ACC112 (cell line): ENCODE measurements around the gene SP4.

Source experiments
- H2AFZ ChIP-seq: fragments of 200-600 bp; sonication (generic); one replicate; pipeline ENCODE4 v1.6.0; 2017; ENCODE audit warnings: antibody characterized with exemption, low read length; ENCODE audit not compliant: unreplicated experiment
- H3K27ac ChIP-seq: fragments of 200-600 bp; sonication (generic); 2 replicates; pipeline ENCODE4 v1.5.1; 2014; ENCODE audit warnings: low read depth, mild to moderate bottlenecking, antibody characterized with exemption, low read length, moderate library complexity
- H3K27me3 ChIP-seq: fragments of 200-600 bp; sonication (generic); 2 replicates; pipeline ENCODE4 v1.6.1; 2014; ENCODE audit warnings: mild to moderate bottlenecking, antibody characterized with exemption, low read length, moderate library complexity, mixed read lengths; ENCODE audit not compliant: insufficient read depth
- H3K36me3 ChIP-seq: fragments of 200-600 bp; sonication (generic); 2 replicates; pipeline ENCODE4 v1.6.1; 2016; ENCODE audit warnings: mild to moderate bottlenecking, antibody characterized with exemption, low read length, moderate library complexity, mixed read lengths; ENCODE audit not compliant: insufficient read depth
- H3K4me1 ChIP-seq: fragments of 200-600 bp; sonication (generic); one replicate; pipeline ENCODE4 v1.6.1; 2016; ENCODE audit warnings: low read length, mixed read lengths; ENCODE audit not compliant: insufficient read depth, unreplicated experiment, control insufficient read depth
- H3K4me3 ChIP-seq: fragments of 200-600 bp; sonication (generic); 2 replicates; pipeline ENCODE4 v1.5.1; 2014; ENCODE audit warnings: mild to moderate bottlenecking, low read depth, low read length
- H3K79me2 ChIP-seq: fragments of 200-600 bp; sonication (generic); one replicate; pipeline ENCODE4 v1.6.0; 2016; ENCODE audit warnings: low read length; ENCODE audit not compliant: control insufficient read depth, unreplicated experiment, insufficient read depth

Gene SP4

DNA sequence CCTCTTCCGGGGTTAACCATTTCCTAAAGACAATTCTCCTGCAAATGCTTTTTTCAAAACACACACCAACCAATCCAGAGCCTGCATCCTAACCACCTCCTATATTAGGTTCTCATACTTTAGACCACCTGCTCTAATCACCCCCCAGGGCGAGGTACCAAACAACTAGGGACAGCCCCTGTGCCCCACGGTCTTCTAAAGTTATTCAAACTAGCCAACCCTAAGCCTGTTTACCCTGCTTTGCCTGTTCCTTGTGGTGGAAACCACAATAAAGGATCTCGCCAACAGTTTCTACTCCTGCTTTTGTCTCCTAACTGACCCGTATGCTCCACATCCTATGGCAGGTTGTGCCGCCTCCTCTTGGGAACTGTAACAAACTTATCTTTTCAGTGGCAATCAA lies 21.1 kb downstream of the SP4 start:
- Histone ChIP-seq H3K27me3 (no peaks in the 10 kb centered on the region), H3K27ac (no peak overlapping the region), H3K36me3 (no peaks in the 10 kb centered on the region), H3K4me3 (no peak overlapping the region), H2AFZ (no peak overlapping the region), H3K4me1 (no peaks in the 10 kb centered on the region), H3K79me2 (no peaks in the 10 kb centered on the region)

DNA sequence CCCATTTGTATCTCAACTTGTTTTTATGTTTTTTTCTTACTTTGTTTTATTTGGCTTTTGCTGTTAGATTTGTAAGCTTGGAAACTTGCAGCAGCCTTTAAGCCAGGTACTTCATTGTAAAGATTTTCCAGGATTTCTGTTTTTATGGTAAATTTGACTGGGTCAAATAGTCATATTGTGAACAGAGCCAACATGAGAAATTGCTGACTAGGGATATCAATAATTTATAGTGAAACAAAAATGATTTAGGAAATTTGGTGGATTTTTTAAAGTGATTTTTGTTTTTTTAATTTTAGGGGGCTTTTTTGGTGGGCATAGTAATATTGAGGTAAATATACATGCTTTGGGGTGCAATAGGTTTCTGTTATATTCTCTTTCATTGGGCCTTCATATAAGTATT lies 22.2 kb downstream of the SP4 start:
- no peak overlapping the region for H3K4me3 ChIP-seq
- H3K79me2 ChIP-seq, result no peaks in the 10 kb centered on the region
- no peak overlapping the region for H2AFZ ChIP-seq
- no peaks in the 10 kb centered on the region for H3K36me3 ChIP-seq
- no peak overlapping the region for H3K27ac ChIP-seq
- H3K27me3 ChIP-seq, result no peaks in the 10 kb centered on the region
- no peaks in the 10 kb centered on the region for H3K4me1 ChIP-seq

DNA sequence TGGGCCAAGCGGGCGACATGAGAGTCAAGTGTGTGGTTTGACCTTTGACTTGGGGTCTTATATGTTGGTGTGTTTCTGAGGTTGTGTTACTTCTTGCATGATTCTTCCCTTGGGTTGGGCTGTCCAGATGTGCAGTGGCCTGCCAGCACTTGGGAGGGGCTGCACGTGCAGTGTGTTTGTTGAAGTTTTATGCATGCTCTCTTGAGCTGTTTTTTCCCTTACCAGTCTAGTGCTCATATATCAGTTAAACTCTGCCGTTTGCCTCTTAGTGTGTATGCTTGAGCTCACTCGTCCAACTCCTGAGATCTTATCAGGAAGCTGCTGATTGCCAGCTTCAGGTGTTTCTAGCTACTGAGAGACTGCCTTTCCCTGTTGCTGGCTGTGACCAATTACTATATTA lies 23.1 kb downstream of the SP4 start:
- no peak overlapping the region for H2AFZ ChIP-seq
- H3K36me3 ChIP-seq, result no peaks in the 10 kb centered on the region
- H3K4me3 ChIP-seq, result no peak overlapping the region
- no peaks in the 10 kb centered on the region for H3K79me2 ChIP-seq
- H3K4me1 ChIP-seq, result no peaks in the 10 kb centered on the region
- no peaks in the 10 kb centered on the region for H3K27me3 ChIP-seq
- no peak overlapping the region for H3K27ac ChIP-seq

DNA sequence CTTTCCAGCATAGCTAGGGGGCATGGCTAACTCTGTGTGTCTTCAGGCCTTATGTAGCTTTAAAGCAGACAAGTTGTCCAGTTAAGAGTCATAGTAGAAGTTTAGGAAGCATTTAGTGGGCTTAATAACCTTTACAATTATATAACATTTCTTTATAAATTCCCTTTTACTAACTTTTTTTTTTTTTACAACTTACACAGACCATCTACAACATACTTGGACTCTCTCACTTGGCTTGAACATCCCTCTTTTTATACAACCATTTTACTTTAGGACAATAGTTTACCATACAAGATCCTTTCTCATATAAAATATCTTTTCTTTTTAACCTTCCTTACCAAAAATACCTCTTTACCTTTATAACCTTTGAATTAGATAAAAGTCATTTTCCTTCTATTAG lies 26.3 kb downstream of the SP4 start:
- H3K4me1 ChIP-seq, result no peaks in the 10 kb centered on the region
- H3K27ac ChIP-seq, result no peak overlapping the region
- no peak overlapping the region for H3K4me3 ChIP-seq
- H3K79me2 ChIP-seq, result no peaks in the 10 kb centered on the region
- H2AFZ ChIP-seq, result no peak overlapping the region
- no peaks in the 10 kb centered on the region for H3K27me3 ChIP-seq
- no peaks in the 10 kb centered on the region for H3K36me3 ChIP-seq

DNA sequence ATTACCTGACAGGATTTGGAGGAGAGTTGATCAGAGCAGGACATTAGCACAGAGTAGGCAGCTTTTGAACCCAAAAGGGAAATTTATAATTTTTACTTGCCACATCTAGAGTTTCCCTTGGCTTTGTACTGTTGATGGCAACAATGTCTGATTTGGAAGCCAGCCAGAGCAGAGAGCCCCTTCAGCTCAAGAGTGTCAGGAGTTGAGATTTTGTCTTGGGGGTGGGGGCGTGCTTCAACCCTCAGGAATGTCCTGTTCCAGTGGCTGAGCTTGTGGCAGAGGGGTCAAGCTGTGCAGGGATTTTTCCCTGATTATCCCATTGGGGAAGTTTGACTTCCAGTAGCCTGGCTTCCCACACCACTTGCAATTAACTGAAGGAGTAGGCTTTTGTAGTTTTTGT lies 27.0 kb downstream of the SP4 start:
- Histone ChIP-seq H3K79me2 (no peaks in the 10 kb centered on the region), H3K27me3 (no peaks in the 10 kb centered on the region), H3K4me1 (no peaks in the 10 kb centered on the region), H2AFZ (no peak overlapping the region), H3K36me3 (no peaks in the 10 kb centered on the region), H3K4me3 (no peak overlapping the region), H3K27ac (no peak overlapping the region)

DNA sequence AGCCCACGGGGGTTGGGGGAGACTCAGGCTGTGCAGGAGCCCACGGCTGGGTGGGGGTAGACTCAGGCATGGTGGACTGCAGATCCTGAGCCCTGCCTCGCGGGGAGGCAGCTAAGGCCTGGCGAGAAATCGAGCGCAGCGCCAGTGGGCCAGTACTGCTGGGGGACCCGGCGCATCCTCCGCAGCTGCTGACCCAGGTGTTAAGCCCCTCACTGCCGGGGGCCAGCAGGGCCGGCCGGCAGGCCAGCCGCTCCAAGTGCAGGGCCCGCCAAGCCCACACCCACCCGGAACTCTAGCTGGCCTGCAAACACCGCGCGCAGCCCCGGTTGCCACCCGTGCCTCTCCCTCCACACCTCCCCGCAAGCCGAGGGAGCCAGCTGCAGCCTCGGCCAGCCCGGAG lies 33.4 kb downstream of the SP4 start:
- Histone ChIP-seq H3K27ac (no peak overlapping the region), H3K4me3 (no peak overlapping the region), H3K79me2 (no peaks in the 10 kb centered on the region), H3K27me3 (no peaks in the 10 kb centered on the region), H3K36me3 (no peaks in the 10 kb centered on the region), H3K4me1 (no peaks in the 10 kb centered on the region), H2AFZ (no peak overlapping the region)

DNA sequence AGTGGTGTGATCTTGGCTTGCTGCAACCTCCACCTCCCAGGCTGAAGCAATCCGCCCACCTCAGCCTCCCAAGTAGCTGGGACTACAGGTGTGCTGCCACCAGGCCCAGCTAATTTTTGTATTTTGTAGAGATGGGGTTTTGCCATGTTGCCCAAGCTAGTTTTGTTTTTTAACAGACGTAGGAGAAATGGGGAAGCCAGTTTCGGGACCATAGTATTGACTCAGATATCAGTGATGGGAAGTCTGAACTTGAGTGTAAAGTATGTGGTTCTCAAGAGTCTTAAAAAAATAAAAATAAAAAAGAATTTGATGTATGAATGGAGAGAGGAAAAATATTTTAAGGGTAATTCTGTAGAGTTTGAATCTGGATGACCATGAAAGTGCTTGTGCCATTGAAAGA lies 34.2 kb downstream of the SP4 start:
- Histone ChIP-seq H3K36me3 (no peaks in the 10 kb centered on the region), H3K27me3 (no peaks in the 10 kb centered on the region), H2AFZ (no peak overlapping the region), H3K27ac (no peak overlapping the region), H3K4me1 (no peaks in the 10 kb centered on the region), H3K4me3 (no peak overlapping the region), H3K79me2 (no peaks in the 10 kb centered on the region)

DNA sequence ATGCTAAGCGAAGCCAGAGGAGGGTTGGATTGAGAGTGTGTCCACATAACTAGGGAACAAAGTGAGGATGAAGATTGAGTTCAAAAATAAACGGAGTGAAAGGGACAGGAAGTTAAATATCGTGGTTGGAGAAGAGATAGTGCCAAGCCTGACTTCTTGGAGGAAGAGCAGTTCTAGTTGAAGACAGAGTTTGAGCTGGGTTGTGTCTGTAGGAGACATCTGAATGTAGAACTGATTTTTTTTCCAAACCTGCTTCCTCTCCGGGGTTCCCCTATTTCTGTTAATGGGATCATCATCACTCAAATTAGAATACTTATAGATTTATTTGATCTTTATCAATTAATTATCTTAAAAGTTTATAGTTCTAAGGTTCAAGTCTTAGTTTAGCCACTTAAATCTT lies 35.6 kb downstream of the SP4 start:
- H3K27ac ChIP-seq, result no peak overlapping the region
- no peak overlapping the region for H2AFZ ChIP-seq
- no peak overlapping the region for H3K4me3 ChIP-seq
- H3K4me1 ChIP-seq, result no peaks in the 10 kb centered on the region
- no peaks in the 10 kb centered on the region for H3K36me3 ChIP-seq
- no peaks in the 10 kb centered on the region for H3K27me3 ChIP-seq
- no peaks in the 10 kb centered on the region for H3K79me2 ChIP-seq

DNA sequence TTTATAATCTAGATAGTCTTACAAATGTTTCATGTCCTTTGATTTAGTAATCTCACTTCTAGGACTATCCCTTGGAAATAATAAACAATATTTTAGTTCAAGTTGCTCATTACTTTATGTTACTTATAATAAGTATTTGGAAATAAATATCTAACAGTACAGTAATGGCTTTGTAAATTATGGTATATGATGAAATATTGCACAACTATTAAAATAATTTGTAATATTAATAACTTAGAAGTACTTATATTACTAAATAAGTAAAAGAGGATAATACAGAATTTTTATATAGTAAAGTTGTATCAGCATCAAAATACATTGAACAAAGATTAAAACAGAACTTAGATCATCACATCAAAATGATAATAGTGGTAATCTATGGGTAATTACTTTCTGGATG lies 41.1 kb downstream of the SP4 start:
- Histone ChIP-seq H3K4me3 (no peak overlapping the region), H3K36me3 (no peaks in the 10 kb centered on the region), H3K27me3 (no peaks in the 10 kb centered on the region), H3K79me2 (no peaks in the 10 kb centered on the region), H2AFZ (no peak overlapping the region), H3K4me1 (no peaks in the 10 kb centered on the region), H3K27ac (no peak overlapping the region)

DNA sequence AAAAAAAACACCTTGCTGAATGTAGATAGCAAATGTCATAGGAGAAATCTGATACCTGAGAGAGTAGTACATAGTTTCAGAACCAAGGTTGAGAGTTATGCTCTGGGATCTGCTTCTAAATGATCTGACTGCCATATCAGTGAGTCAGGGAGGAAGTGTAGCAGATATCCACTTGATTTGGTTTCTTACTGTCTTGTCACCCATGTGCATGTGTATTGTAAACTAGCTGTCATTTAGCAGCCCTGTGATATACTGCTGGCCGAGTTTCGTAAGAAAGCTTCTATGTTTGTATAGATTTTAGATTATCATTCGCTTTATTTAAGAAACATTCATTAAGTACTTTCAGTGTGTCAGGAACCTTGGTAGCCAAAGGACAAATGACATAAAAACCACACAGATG lies 42.0 kb downstream of the SP4 start:
- Histone ChIP-seq H3K4me3 (no peak overlapping the region), H3K36me3 (no peaks in the 10 kb centered on the region), H3K27me3 (no peaks in the 10 kb centered on the region), H3K27ac (no peak overlapping the region), H3K4me1 (no peaks in the 10 kb centered on the region), H3K79me2 (no peaks in the 10 kb centered on the region), H2AFZ (no peak overlapping the region)

DNA sequence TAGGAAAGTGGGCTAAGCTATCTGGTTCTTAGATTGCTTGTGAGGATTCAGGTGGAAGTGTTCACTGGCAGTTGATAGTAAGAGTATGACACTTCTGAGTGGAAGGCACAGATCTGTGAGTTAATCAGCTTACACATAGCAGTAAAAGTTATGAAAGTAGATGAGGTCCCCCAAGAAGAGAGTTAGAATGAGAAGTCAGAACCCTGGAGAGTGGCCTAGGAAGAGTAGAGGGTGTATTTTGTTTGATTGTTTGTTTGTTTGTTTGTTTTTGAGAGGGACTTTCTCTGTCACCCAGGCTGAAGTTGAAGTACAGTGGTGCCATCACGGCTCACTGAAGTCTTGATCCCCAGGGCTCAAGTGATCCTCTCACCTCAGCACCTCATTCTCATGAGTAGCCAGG lies 44.1 kb downstream of the SP4 start:
- no peaks in the 10 kb centered on the region for H3K4me1 ChIP-seq
- H3K27me3 ChIP-seq, result no peaks in the 10 kb centered on the region
- no peak overlapping the region for H3K27ac ChIP-seq
- H3K4me3 ChIP-seq, result no peak overlapping the region
- no peak overlapping the region for H2AFZ ChIP-seq
- no peaks in the 10 kb centered on the region for H3K79me2 ChIP-seq
- no peaks in the 10 kb centered on the region for H3K36me3 ChIP-seq

DNA sequence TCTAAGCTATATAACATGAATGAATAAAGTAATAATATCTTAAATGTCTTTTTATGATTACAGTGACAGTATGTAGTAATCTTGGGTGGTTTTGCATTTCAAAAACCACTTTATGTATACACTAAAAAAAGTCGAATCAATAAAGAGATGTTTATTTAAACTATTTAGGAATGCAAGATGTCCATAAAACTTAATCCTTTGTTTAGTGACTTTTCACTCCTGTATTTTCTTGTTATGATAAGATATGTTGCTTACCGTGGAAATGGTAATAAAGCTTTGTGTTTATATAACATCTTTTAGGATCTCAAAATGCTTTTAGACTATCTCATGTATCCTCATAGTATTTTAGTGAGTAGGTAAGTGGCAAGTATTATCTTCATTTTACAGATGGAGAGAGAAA lies 48.5 kb downstream of the SP4 start:
- no peak overlapping the region for H3K4me3 ChIP-seq
- no peaks in the 10 kb centered on the region for H3K27me3 ChIP-seq
- H3K27ac ChIP-seq, result no peak overlapping the region
- H3K4me1 ChIP-seq, result no peaks in the 10 kb centered on the region
- H3K36me3 ChIP-seq, result peaks cover 3% of the 10 kb centered on the region; the same call in 1 of the 2 replicates
- no peaks in the 10 kb centered on the region for H3K79me2 ChIP-seq
- no peak overlapping the region for H2AFZ ChIP-seq
